IPS-18c (cell line): ENCODE measurements around the gene NEDD8.

Source experiments
- H3K4me3 ChIP-seq: 2 replicates; pipeline ENCODE4 v1.7.0; 2013; ENCODE audit warnings: low read depth, mild to moderate bottlenecking, low read length, moderate library complexity; ENCODE audit not compliant: insufficient read depth
- H3K9me3 ChIP-seq: one replicate; pipeline ENCODE4 v1.6.1; 2013; ENCODE audit warnings: mild to moderate bottlenecking, low read length, moderate library complexity; ENCODE audit not compliant: control insufficient read depth, insufficient read depth

NEDD8 gene

GRCh38 chr14:24179961-24180796 lies 52.0 kb downstream of the NEDD8 start:
- no peaks in the 10 kb centered on the region for H3K9me3 ChIP-seq
- H3K4me3 ChIP-seq = no peak overlapping the region

- Histone ChIP-seq H3K4me3 (no peak overlapping the region), H3K9me3 (no peaks in the 10 kb centered on the region)
Measured at GRCh38 chr14:24179294-24179960, 52.7 kb downstream of the NEDD8 start.

- Histone ChIP-seq H3K4me3 (no peak overlapping the region), H3K9me3 (no peaks in the 10 kb centered on the region)
Measured at GRCh38 chr14:24178399-24179178, 53.6 kb downstream of the NEDD8 start.

- no peaks in the 10 kb centered on the region for H3K9me3 ChIP-seq
- H3K4me3 ChIP-seq = no peak overlapping the region
Measured at GRCh38 chr14:24177891-24178290, 54.3 kb downstream of the NEDD8 start.

- Histone ChIP-seq H3K4me3 (no peak overlapping the region), H3K9me3 (no peaks in the 10 kb centered on the region)
Measured at GRCh38 chr14:24177041-24177825, 54.9 kb downstream of the NEDD8 start.

- H3K4me3 ChIP-seq = no peak overlapping the region
- H3K9me3 ChIP-seq = no peaks in the 10 kb centered on the region
Measured at GRCh38 chr14:24176599-24176998, 55.6 kb downstream of the NEDD8 start.

GRCh38 chr14:24172871-24173281 lies 59.3 kb downstream of the NEDD8 start:
- Histone ChIP-seq H3K4me3 (peak overlapping the region; percentile 53; the same call in 1 of the 2 replicates), H3K9me3 (no peaks in the 10 kb centered on the region)

- Histone ChIP-seq H3K9me3 (no peaks in the 10 kb centered on the region), H3K4me3 (peak overlapping the region; percentile 53)
Measured at GRCh38 chr14:24172261-24172860, 59.8 kb downstream of the NEDD8 start.

- Histone ChIP-seq H3K9me3 (no peaks in the 10 kb centered on the region), H3K4me3 (peak within 1 kb of the TSS; percentile 53)
Measured at GRCh38 chr14:24171422-24172260, 60.5 kb downstream of the NEDD8 start, which contains the start of gene REC8. TSS of gene REC8 (plus strand) at chr14:24172080. CDS start at chr14:24172553, 473 bp downstream.

- H3K4me3 ChIP-seq = no peak overlapping the region
- no peaks in the 10 kb centered on the region for H3K9me3 ChIP-seq
Measured at GRCh38 chr14:24167469-24168114, 64.6 kb downstream of the NEDD8 start.
